ENCODE results near the gene NLGN4X.
A peak's percentile ranks its signal among the peaks of the same experiment; 100 is the strongest.

Gene NLGN4X

DNA sequence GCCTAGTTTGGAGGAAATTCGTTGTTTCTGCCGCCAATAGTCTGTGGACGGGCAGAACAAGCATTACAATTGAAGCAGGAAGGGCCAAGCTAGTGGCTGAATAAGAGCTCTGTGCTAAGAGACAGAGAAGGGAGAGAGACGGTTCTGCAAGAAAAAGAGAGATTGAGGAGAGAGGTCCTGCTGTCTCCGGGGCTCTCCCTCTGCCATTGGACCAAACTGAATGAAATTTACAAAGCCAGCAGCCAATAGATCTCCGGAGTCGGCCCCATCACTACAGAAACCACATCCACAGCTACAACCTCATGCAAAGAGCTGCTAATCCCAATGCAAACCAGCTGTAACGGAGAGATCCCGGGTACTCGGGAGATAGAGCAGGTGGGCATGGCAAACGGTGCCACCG is at the start of gene NLGN4X:
TSS of gene NLGN4X (minus strand) at position 148 of the 400 bp plus-strand sequence. CDS start 77,401 bp downstream, outside the sequence.
- peak; percentile 89 to 93 for DNase-seq

GRCh38 chrX:6266041-6266440 is 37.4 kb upstream of the NLGN4X start:
- DNase-seq: no peak

- no peak for DNase-seq
These were observed 34.3 kb upstream of the NLGN4X start for GRCh38 chrX:6262959-6263358.

- DNase-seq: no peak
These were observed 28.4 kb upstream of the NLGN4X start for GRCh38 chrX:6257025-6257424.

GRCh38 chrX:6244666-6245065 is 16.0 kb upstream of the NLGN4X start:
- no peak for DNase-seq

DNA sequence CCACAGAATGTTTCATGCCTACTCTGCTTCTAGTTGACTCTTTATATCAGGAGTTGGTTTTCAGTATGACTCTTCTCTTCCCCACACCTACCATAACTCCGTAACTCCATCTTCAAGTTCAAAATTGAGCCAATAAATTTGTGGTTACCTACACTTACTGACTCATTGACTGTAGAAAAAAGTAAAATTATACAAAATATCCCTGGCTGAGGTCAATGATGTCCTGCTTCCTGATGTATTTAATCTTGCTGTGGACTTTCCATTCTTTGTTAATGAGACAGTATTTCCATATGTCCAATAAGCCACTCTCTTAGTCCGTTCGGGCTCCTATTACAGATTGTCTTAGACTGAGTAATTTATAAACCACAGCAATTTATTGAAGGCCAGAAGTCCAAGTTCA is 9.9 kb upstream of the NLGN4X start:
- no peak for DNase-seq

DNA sequence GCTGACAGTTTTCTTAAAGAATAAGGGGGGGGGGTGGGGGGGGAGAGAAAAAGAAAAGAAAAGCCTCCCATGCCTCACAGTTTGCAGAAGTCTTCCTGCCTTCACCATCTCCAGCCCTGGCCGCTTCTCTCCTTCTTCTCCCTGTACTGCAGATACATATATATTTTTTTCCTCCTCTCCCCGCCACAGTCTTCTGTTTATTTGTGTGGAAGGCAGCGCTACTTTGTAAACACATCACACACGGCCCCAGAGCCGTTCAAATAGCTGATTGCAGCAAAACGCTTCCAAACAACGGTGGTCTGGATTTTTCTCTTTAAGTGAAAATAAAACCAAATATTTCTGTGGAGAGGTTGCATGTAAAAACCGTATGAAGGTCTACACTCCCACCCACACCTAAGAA is 732 bp downstream of the NLGN4X start:
- peak; percentile 4 to 14 for DNase-seq

GRCh38 chrX:6227453-6227835 is 1.2 kb downstream of the NLGN4X start:
- DNase-seq: peak; percentile 33 to 50

DNA sequence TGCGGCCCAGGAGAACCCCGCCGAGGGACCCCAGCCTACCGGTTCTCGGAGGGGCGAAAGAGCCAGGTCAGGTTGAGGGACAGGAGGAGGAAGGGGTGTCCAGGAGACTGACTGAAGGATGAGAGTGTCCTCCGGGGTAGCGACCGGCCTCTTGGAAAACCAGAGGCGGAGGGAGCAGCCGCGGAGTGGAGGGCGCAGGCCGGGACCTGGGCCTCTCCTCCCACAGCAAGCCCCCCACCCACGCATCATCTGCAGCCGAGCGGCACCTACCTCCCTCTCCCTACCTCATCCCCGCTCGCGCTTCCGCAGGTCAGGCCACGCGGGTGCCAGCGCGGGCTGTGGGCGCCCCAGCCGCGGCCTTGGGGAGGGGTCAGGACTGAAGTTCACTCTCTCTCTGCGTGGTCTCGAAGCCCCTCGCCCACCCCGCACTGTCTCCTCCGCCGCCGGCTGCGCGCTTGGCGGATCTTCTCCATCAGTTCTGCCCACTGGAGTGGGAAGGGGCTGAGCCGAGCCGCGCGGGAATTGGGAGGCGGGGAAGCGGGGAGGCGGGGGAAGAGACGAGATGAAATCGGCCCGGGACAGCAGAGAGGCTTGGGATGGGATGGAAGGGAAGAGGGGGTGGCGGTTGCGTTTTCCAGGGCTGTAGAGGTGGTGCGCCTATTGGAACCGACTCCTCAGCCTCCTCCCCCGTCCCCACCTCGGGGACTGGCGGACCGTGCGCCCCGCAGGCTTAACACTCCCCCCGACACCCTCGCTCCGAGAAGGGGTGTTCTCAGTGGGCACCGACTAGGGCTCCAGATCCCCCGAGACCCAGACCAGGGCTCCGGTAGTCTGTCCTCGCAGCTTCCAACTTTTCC is 1.8 kb downstream of the NLGN4X start:
- peak; percentile 20 to 71 for DNase-seq

- DNase-seq: peak; percentile 62 to 77
These were observed 2.6 kb downstream of the NLGN4X start for GRCh38 chrX:6225911-6226595.

DNA sequence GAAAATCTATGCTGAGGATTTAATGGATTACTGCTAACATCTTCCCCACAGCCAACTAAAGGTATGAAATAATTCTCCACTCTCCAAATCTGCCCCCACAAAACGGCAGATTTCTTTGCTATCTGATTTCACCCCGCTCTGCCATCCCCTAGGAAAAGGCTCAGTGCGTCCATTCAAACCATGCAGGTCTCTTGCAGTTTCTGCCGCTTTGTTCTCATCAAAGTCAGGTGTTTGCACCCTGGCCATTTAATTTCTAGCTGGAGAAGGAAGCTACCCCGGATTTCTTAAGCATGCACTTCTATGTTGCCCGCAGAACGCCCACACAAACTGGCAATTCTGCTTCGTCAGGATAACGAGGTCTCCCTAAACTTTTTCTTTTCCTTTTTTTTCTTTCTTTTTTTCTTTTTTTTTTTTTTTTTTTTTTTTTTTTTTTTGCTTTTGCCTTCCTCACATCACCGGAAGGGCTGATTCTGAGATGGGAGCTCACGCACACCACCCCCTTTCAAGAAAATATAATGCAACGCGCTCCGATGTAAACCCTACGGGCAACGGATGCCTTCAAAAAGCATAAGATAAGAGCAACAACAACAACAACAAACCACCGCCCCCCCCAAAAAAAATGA is 3.3 kb downstream of the NLGN4X start:
- DNase-seq: peak; percentile 34 to 64

DNA sequence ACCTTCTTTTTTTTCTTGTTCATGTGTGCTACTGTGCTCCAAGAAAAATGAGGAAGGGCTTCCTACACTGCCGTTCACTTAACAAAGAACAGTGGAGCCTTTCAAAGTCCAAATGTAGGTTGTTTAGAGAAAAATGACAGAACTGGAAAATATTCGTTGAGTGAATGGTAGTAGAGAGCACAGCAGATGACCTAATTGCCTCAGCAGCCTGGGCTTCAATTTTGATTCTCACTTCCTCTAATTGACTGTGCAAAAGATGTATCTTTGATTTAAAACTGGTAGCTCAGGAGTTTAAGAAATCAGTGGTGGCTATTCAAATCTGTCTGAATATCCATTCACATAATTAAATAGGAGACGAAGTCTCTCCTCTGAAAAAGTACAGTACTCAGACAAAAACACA is 5.2 kb downstream of the NLGN4X start:
- no peak for DNase-seq

DNA sequence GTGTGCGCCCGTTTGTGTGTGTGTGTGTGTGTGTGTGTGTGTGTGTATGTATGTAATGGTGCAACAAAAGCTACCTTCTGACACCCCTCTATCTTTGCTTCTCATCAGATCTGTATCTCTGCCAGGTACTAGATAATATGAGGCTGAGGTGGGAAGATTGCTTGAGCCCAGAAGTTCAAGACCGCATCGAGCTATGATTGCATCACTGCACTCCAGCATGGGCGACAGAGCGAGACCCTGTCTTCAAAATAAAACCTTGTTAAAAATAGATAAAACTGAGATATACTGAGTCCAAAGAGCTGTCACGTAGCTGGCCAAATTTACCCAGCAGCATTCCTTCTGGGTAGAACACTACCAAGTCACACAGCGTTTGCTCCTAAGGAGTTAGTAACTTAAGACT is 18.4 kb downstream of the NLGN4X start:
- no peak for DNase-seq

GRCh38 chrX:6203462-6204215 is 25.0 kb downstream of the NLGN4X start:
- DNase-seq: no peak

DNA sequence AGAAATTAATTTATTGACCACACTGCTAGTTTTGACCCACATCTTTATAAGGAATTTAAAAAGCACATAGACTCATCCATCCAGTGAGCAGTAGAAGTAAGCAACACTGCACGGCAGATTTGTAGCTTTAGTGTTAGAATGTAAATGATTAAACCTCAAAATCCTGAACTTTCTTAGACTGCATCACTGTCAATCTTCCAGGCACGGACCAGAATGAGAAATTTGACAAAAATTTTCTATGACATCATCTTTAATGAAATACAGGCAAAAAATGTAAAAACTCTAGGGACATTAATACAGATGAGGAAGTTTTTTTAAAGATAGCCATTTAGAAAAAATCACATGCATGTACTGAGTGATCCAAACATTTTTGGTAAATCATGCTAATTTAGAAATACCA is 29.2 kb downstream of the NLGN4X start:
- no peak for DNase-seq

- DNase-seq: no peak
These were observed 41.4 kb downstream of the NLGN4X start for GRCh38 chrX:6187256-6187655.

DNA sequence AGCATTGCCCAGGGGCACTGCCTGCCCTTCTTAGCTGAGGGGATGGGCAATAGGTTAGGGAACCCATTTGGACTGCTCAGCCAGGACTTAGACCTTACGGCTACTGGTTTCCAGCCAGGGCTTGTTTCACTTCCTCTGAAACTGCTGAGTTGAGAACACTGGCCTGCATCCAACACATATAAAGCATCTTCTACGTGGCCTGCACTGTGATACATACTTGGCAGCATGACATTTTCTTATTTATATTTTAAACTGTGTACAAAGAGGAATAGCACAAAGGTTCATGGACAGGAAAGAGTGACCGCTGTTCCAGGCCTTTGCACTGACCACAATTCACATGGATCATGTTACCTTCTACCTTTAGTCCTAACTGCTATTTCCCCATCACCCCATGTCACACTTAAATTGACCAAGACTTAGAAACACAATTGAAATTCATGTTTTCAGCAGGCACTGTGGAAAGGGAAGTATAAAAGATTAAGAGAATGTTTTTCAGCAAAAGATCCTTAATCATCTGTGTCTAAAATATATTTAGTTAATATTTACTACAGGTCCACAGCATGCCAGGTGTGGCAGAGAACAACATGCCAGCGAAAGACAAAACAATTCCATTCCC is 43.7 kb downstream of the NLGN4X start:
- DNase-seq: no peak

- DNase-seq: no peak
These were observed 52.8 kb downstream of the NLGN4X start for GRCh38 chrX:6175914-6176313.

GRCh38 chrX:6170424-6170823 is 58.2 kb downstream of the NLGN4X start:
- DNase-seq: no peak

DNA sequence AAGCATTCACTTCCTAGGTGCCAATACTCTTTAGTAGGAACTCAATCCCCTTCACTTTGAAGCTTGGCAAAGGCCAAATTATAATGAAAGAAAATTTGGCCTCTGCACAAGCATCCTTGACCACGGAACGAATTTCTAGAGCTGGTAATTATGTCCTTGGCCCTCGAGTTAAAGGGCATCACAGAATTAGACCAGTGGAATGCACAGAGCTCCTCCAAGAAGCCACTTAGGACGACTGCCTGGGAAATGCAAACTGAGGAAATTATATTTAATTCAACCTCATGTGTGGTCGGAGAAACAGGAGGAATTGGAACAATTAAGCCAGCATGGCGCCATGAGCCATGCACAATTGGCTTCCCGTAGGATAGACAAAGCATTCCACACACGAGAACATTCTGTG is 59.3 kb downstream of the NLGN4X start:
- no peak for DNase-seq

DNA sequence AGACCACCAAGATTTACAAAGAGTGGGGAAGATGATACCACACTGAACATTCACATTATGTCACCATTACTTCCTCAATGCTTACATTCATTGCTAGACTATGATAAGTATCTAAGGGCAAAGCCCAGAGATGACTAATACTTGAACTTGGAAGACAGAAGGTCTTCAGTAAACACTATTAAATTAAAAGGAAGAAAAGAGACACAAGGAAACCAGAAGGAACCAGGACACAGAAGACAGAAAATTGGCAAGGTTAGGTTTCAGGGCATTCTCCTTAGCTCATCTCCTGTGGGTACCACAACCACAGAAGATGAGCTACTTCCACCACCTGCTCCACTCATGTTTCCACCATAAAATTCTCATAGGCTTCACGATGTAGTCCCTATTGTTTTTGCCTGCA is 64.9 kb downstream of the NLGN4X start:
- no peak for DNase-seq

GRCh38 chrX:6159468-6159867 is 69.2 kb downstream of the NLGN4X start:
- no peak for DNase-seq

- DNase-seq: no peak
These were observed 76.7 kb downstream of the NLGN4X start for GRCh38 chrX:6151971-6152370.

All from NCI-H526 (cell line).